Astrocyte (in vitro differentiated cells and primary cell): ENCODE results near the gene ZFP42. TPM values are rescaled to one million over a fixed set of nuclear protein-coding genes. Genes with fewer than 3 reads are reported as not detected.

Source experiments
- DNase-seq: peaks from one replicate; pipeline ENCODE4 v3.0.0-alpha.2; 2010; ENCODE audit warnings: low read depth
- FAIRE-seq: peaks from 2 replicates; lab custom pipeline; 2011; peaks lifted over from hg19 to GRCh38; lab: Jason Lieb, UNC
- H2AFZ ChIP-seq: 2 replicates; pipeline ENCODE4 v1.6.0; 2012; ENCODE audit warnings: low read depth, low read length, inconsistent platforms
- H3K27ac ChIP-seq: 2 replicates; pipeline ENCODE4 v1.5.1; 2011; ENCODE audit warnings: low read depth, low read length, inconsistent platforms
- H3K27me3 ChIP-seq: 2 replicates; pipeline ENCODE4 v1.6.0; 2011; ENCODE audit warnings: low read length, inconsistent platforms; ENCODE audit not compliant: insufficient read depth
- H3K36me3 ChIP-seq: 2 replicates; pipeline ENCODE4 v1.5.1; 2011; ENCODE audit warnings: low read length, inconsistent platforms; ENCODE audit not compliant: insufficient read depth
- H3K4me1 ChIP-seq: 2 replicates; pipeline ENCODE4 v1.5.1; 2011; ENCODE audit warnings: low read length, inconsistent platforms; ENCODE audit not compliant: insufficient read depth
- H3K4me2 ChIP-seq: 2 replicates; pipeline ENCODE4 v1.6.0; 2012; ENCODE audit warnings: low read length, inconsistent platforms
- H3K4me3 ChIP-seq: 2 replicates; pipeline ENCODE4 v1.5.1; 2011; ENCODE audit warnings: low read depth, mild to moderate bottlenecking, low read length, inconsistent platforms; ENCODE audit not compliant: insufficient read depth
- H3K79me2 ChIP-seq: 2 replicates; pipeline ENCODE4 v1.6.0; 2012; ENCODE audit warnings: mild to moderate bottlenecking, low read length, inconsistent platforms; ENCODE audit not compliant: insufficient read depth
- H3K9ac ChIP-seq: 2 replicates; pipeline ENCODE4 v1.6.0; 2012; ENCODE audit warnings: mild to moderate bottlenecking, low read length, inconsistent platforms
- H3K9me3 ChIP-seq: 2 replicates; pipeline ENCODE4 v1.5.1; 2012; ENCODE audit warnings: low read depth, mild to moderate bottlenecking, low read length, inconsistent platforms; ENCODE audit not compliant: insufficient read depth
- H4K20me1 ChIP-seq: 2 replicates; pipeline ENCODE4 v1.6.0; 2012; ENCODE audit warnings: low read length, inconsistent platforms; ENCODE audit not compliant: insufficient read depth
- H3K27ac Mint-ChIP-seq: one replicate; pipeline ENCODE4 v1.8.0; 2021; ENCODE audit warnings: mild to moderate bottlenecking, mixed read lengths; ENCODE audit not compliant: unreplicated experiment
- H3K27me3 Mint-ChIP-seq: one replicate; pipeline ENCODE4 v1.8.0; 2021; ENCODE audit warnings: low read depth, mixed read lengths; ENCODE audit not compliant: unreplicated experiment
- H3K36me3 Mint-ChIP-seq: one replicate; pipeline ENCODE4 v1.8.0; 2021; ENCODE audit warnings: low read depth, mixed read lengths; ENCODE audit not compliant: unreplicated experiment
- H3K4me1 Mint-ChIP-seq: one replicate; pipeline ENCODE4 v1.8.0; 2021; ENCODE audit warnings: low read depth, mixed read lengths; ENCODE audit not compliant: unreplicated experiment
- H3K4me3 Mint-ChIP-seq: one replicate; pipeline ENCODE4 v1.8.0; 2021; ENCODE audit warnings: mild to moderate bottlenecking, moderate library complexity, mixed read lengths; ENCODE audit not compliant: unreplicated experiment
- H3K9me3 Mint-ChIP-seq: one replicate; pipeline ENCODE4 v1.8.0; 2021; ENCODE audit warnings: mild to moderate bottlenecking, mixed read lengths; ENCODE audit not compliant: unreplicated experiment
- CTCF ChIP-seq: IDR thresholded peaks from 2 replicates; pipeline ENCODE4 v1.5.1; 2011; ENCODE audit warnings: low read depth, mild to moderate bottlenecking, inconsistent platforms, low read length, moderate library complexity; ENCODE audit not compliant: insufficient read depth
- EZH2 ChIP-seq: IDR thresholded peaks from 2 replicates; pipeline ENCODE4 v1.6.1; 2012; ENCODE audit warnings: mild to moderate bottlenecking, low read length, inconsistent platforms; ENCODE audit not compliant: insufficient read depth
- total RNA-seq: library from RNA; stranded (reverse); gene quantifications from 2 replicates; pipeline ENCODE4 v1.2.1, GENCODE V29; 2021

The ZFP42 gene
- total RNA-seq, 1 donor from 2014 or later: 4.5 TPM

DNA sequence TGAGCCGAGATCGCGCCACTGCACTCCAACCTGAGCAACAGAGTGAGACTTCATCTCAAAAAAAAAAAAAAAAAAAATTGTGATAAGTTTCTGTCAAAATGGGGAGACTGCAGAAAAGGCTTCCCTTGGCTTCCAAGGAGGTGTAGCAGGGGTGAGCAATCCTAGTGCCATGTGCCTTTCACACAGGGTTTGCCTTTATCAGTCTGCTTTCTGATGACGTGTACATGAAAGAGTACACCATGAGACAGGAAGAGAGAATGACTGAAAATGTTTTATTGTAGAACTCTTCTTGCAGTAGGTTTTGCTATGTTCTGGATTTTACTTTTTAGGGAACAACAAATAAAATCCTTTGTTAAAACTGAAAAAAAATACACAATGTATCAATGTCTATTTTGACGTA lies 23.4 kb upstream of the ZFP42 start:
- H3K4me1 ChIP-seq: no peaks in the 10 kb centered on the region
- no peaks in the 10 kb centered on the region for H4K20me1 ChIP-seq
- TF ChIP-seq EZH2: no peak
- no peak for TF ChIP-seq CTCF
- DNase-seq (no peak), FAIRE-seq (no peak)
- H3K9me3 Mint-ChIP-seq: no peaks in the 10 kb centered on the region
- H3K27me3 Mint-ChIP-seq: no peaks in the 10 kb centered on the region
- H3K79me2 ChIP-seq: no peaks in the 10 kb centered on the region
- H3K9me3 ChIP-seq: no peaks in the 10 kb centered on the region
- H3K27me3 ChIP-seq: no peaks in the 10 kb centered on the region
- no peak overlapping the region for H3K4me2 ChIP-seq
- no peak overlapping the region for H2AFZ ChIP-seq
- no peak overlapping the region for H3K27ac Mint-ChIP-seq
- H3K36me3 Mint-ChIP-seq: no peaks in the 10 kb centered on the region
- H3K4me3 Mint-ChIP-seq: no peak overlapping the region
- no peak overlapping the region for H3K27ac ChIP-seq
- H3K9ac ChIP-seq: no peak overlapping the region
- H3K4me1 Mint-ChIP-seq: no peaks in the 10 kb centered on the region
- no peak overlapping the region for H3K4me3 ChIP-seq
- no peaks in the 10 kb centered on the region for H3K36me3 ChIP-seq

GRCh38 chr4:187983746-187984145 lies 11.8 kb upstream of the ZFP42 start:
- H3K27me3 ChIP-seq: no peaks in the 10 kb centered on the region
- H3K4me1 ChIP-seq: no peaks in the 10 kb centered on the region
- H3K4me3 ChIP-seq: no peak overlapping the region
- Mint-ChIP-seq H3K36me3 (no peaks in the 10 kb centered on the region), H3K4me1 (no peaks in the 10 kb centered on the region), H3K27me3 (peaks cover 4% of the 10 kb centered on the region), H3K27ac (no peak overlapping the region), H3K4me3 (no peak overlapping the region), H3K9me3 (peaks cover 2% of the 10 kb centered on the region)
- no peak for DNase-seq
- FAIRE-seq: no peak
- no peak for TF ChIP-seq EZH2
- no peak for TF ChIP-seq CTCF
- H3K9ac ChIP-seq: no peak overlapping the region
- no peaks in the 10 kb centered on the region for H3K36me3 ChIP-seq
- no peak overlapping the region for H3K27ac ChIP-seq
- H2AFZ ChIP-seq: no peak overlapping the region
- H4K20me1 ChIP-seq: no peaks in the 10 kb centered on the region
- peaks cover 3% of the 10 kb centered on the region for H3K9me3 ChIP-seq
- no peak overlapping the region for H3K4me2 ChIP-seq
- no peaks in the 10 kb centered on the region for H3K79me2 ChIP-seq

DNA sequence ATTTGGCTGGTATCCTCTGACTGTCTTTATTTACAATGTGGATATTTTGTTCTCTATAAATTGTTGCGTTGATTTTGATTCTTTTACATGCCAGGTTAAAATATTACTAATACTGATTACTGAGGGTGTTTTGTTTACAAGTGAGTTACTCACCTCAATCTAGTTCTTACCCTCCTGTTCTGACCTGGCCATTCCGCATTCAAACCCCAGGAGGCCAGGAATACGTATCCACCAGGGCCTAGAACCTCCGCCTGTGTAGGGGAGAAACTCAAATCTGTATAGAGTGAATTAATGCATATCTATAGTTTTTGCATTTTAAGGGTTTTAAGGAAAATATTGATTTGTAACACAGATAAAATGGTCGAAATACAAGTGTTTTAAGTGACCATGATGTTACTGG lies 2.6 kb upstream of the ZFP42 start:
- no peak overlapping the region for H3K27ac Mint-ChIP-seq
- Histone ChIP-seq H3K36me3 (no peaks in the 10 kb centered on the region), H3K27me3 (no peaks in the 10 kb centered on the region), H3K4me1 (no peaks in the 10 kb centered on the region), H3K79me2 (no peaks in the 10 kb centered on the region), H3K9me3 (no peaks in the 10 kb centered on the region), H3K4me3 (no peak overlapping the region), H2AFZ (no peak overlapping the region), H3K9ac (no peak overlapping the region), H3K27ac (no peak overlapping the region), H3K4me2 (no peak overlapping the region), H4K20me1 (no peaks in the 10 kb centered on the region)
- no peaks in the 10 kb centered on the region for H3K27me3 Mint-ChIP-seq
- FAIRE-seq (no peak), DNase-seq (no peak)
- TF ChIP-seq EZH2 (no peak), CTCF (no peak)
- H3K4me3 Mint-ChIP-seq: no peak overlapping the region
- H3K4me1 Mint-ChIP-seq: peaks cover 4% of the 10 kb centered on the region
- H3K9me3 Mint-ChIP-seq: peaks cover 2% of the 10 kb centered on the region
- no peaks in the 10 kb centered on the region for H3K36me3 Mint-ChIP-seq
